HCT116 (cell line): ENCODE measurements around the gene KCNK15. TPM values are rescaled to one million over a fixed set of nuclear protein-coding genes. Genes with fewer than 3 reads are reported as not detected.
A peak's percentile ranks its signal among the peaks of the same experiment; 100 is the strongest.

Experiments used
- ATAC-seq: fragments of 200-7000 bp; cut with Tn5 transposase; 2 replicates; pipeline ENCODE4 v1.9.1; 2020; ENCODE audit warnings: mild to moderate bottlenecking, moderate library complexity
- BruUV-seq: library from RNA; stranded (reverse); fragments of 400-500 nt; replicated peaks from 2 replicates; lab custom pipeline; 2021; lab: Mats Ljungman, UMichigan
- CTCF ChIA-PET: fragments of 300-600 bp; sonication (Branson Sonifier 250); formaldehyde crosslinking; loops from one replicate; lab custom pipeline; 2021; ENCODE audit warnings: antibody characterized with exemption; lab: Charles Lee
- POLR2A ChIA-PET: fragments of 300-600, 350-600 bp; sonication (Branson Sonifier 250); formaldehyde crosslinking; loops from one replicate; lab custom pipeline; 2021; ENCODE audit warnings: antibody characterized with exemption; lab: Charles Lee
- RAD21 ChIA-PET, 2 experiments: fragments of 300-600 bp; sonication (Branson Sonifier 250); formaldehyde crosslinking; loops; one replicate each; lab custom pipeline; 2023; ENCODE audit warnings: low total read pairs in 2 of 2; ENCODE audit not compliant: uncharacterized antibody in 2 of 2, unreplicated experiment in 2 of 2, low non-redundant PET in 1 of 2; lab: Charles Lee
- DNase-seq: peaks from one replicate; pipeline ENCODE4 v3.0.0-alpha.2; 2010; ENCODE audit warnings: low read depth, low spot score
- H2AFZ ChIP-seq: fragments of 200-600 bp; shearing (Covaris generic), sonication (generic); 2 replicates; pipeline ENCODE4 v1.6.1; 2017; ENCODE audit warnings: low read depth, mixed run types, mixed read lengths, antibody characterized with exemption, low read length; ENCODE audit not compliant: poor library complexity, severe bottlenecking
- H3K27ac ChIP-seq: 2 replicates; pipeline ENCODE4 v1.5.1; 2012; ENCODE audit warnings: low read depth, low read length
- H3K27me3 ChIP-seq: fragments of 200-600 bp; sonication (generic); 2 replicates; pipeline ENCODE4 v1.6.1; 2016; ENCODE audit warnings: mixed run types, low read length, mixed read lengths; ENCODE audit not compliant: insufficient read depth
- H3K36me3 ChIP-seq, 2 experiments: fragments of 200-500 bp in 1 of 2; fragments of 200-600 bp in 1 of 2; sonication (Bioruptor generic) in 1 of 2; sonication (generic) in 1 of 2; 2 replicates each; pipeline versions ENCODE4 v1.5.1 to v1.6.1; 2014 to 2016; ENCODE audit warnings: low read length in 2 of 2, inconsistent platforms in 1 of 2, mixed read lengths in 1 of 2, mixed run types in 1 of 2; ENCODE audit not compliant: insufficient read depth in 2 of 2, control insufficient read depth in 1 of 2
- H3K4me1 ChIP-seq, 2 experiments: fragments of 200-600 bp in 1 of 2; sonication (generic) in 1 of 2; 2 replicates each; pipeline versions ENCODE4 v1.5.1 to v1.6.1; 2012 to 2017; ENCODE audit warnings: low read length in 2 of 2, inconsistent platforms in 1 of 2, mild to moderate bottlenecking in 1 of 2, mixed read lengths in 1 of 2, mixed run types in 1 of 2, moderate library complexity in 1 of 2; ENCODE audit not compliant: insufficient read depth in 2 of 2, control insufficient read depth in 1 of 2
- H3K4me2 ChIP-seq: fragments of 200-600 bp; sonication (generic); 2 replicates; pipeline ENCODE4 v1.6.1; 2017; ENCODE audit warnings: mixed run types, low read length, mixed read lengths
- H3K4me3 ChIP-seq, 2 experiments: fragments of 200-600 bp in 1 of 2; sonication (generic) in 1 of 2; replicated peaks in 1 of 2; 2 replicates each; pipeline ENCODE4 v1.5.1; 2011 to 2016; ENCODE audit warnings: low read length in 2 of 2, control low read depth in 1 of 2, low read depth in 1 of 2, mild to moderate bottlenecking in 1 of 2, mixed read lengths in 1 of 2, mixed run types in 1 of 2
- H3K79me2 ChIP-seq: fragments of 200-600 bp; sonication (generic); 2 replicates; pipeline ENCODE4 v1.6.1; 2017; ENCODE audit warnings: mild to moderate bottlenecking, mixed run types, low read length, moderate library complexity, mixed read lengths; ENCODE audit not compliant: insufficient read depth
- H3K9ac ChIP-seq: fragments of 200-600 bp; sonication (generic); 2 replicates; pipeline ENCODE4 v1.6.1; 2016; ENCODE audit warnings: low read length, mixed read lengths
- H3K9me2 ChIP-seq: fragments of 200-600 bp; sonication (generic), shearing (Covaris generic); 2 replicates; pipeline ENCODE4 v1.6.1; 2017; ENCODE audit warnings: mixed run types, mild to moderate bottlenecking, moderate library complexity; ENCODE audit not compliant: insufficient read depth
- H3K9me3 ChIP-seq, 2 experiments: fragments of 200-500 bp in 1 of 2; fragments of 200-600 bp in 1 of 2; sonication (Bioruptor generic) in 1 of 2; sonication (generic) in 1 of 2; 2 replicates each; pipeline ENCODE4 v1.6.1; 2014 to 2017; ENCODE audit warnings: low read length in 2 of 2, mixed read lengths in 2 of 2, inconsistent platforms in 1 of 2, low read depth in 1 of 2, mild to moderate bottlenecking in 1 of 2, mixed run types in 1 of 2, moderate library complexity in 1 of 2; ENCODE audit not compliant: control insufficient read depth in 1 of 2, insufficient read depth in 1 of 2
- H4K20me1 ChIP-seq: fragments of 200-600 bp; sonication (generic), shearing (Covaris generic); 2 replicates; pipeline ENCODE4 v1.6.1; 2017; ENCODE audit warnings: mixed run types, mild to moderate bottlenecking, moderate library complexity; ENCODE audit not compliant: insufficient read depth
- CBX3 ChIP-seq: IDR thresholded peaks from 2 replicates; pipeline ENCODE4 v1.6.1; 2012; ENCODE audit warnings: low read depth
- CEBPB ChIP-seq: IDR thresholded peaks from 2 replicates; pipeline ENCODE4 v1.6.1; 2012; ENCODE audit warnings: low read depth
- EGR1 ChIP-seq: IDR thresholded peaks from 2 replicates; pipeline ENCODE4 v1.6.1; 2012; ENCODE audit warnings: low read depth
- ELF1 ChIP-seq: IDR thresholded peaks from 2 replicates; pipeline ENCODE4 v1.6.1; 2012; ENCODE audit warnings: low read depth, borderline replicate concordance
- EZH2 ChIP-seq: fragments of 200-600 bp; sonication (generic); IDR thresholded peaks from 2 replicates; pipeline ENCODE4 v1.6.1; 2017; ENCODE audit warnings: antibody characterized with exemption, mixed run types
- FOSL1 ChIP-seq: IDR thresholded peaks from 2 replicates; pipeline ENCODE4 v1.6.1; 2012; ENCODE audit warnings: low read depth
- JUND ChIP-seq: IDR thresholded peaks from 2 replicates; pipeline ENCODE4 v1.6.1; 2012
- MAX ChIP-seq: IDR thresholded peaks from 2 replicates; pipeline ENCODE4 v1.6.1; 2012
- POLR2A ChIP-seq: IDR thresholded peaks from 2 replicates; pipeline ENCODE4 v1.7.0; 2011; ENCODE audit warnings: borderline replicate concordance; ENCODE audit not compliant: insufficient read depth, insufficient read length; ENCODE audit errors: extremely low read depth
- POLR2AphosphoS5 ChIP-seq: IDR thresholded peaks from 2 replicates; pipeline ENCODE4 v1.6.1; 2011; ENCODE audit warnings: mild to moderate bottlenecking, low read depth, low read length, moderate library complexity
- RAD21 ChIP-seq: IDR thresholded peaks from 2 replicates; pipeline ENCODE4 v1.6.1; 2012; ENCODE audit warnings: low read depth, mild to moderate bottlenecking
- SIN3A ChIP-seq: IDR thresholded peaks from 2 replicates; pipeline ENCODE4 v1.6.1; 2012; ENCODE audit warnings: low read depth
- SP1 ChIP-seq: IDR thresholded peaks from 2 replicates; pipeline ENCODE4 v1.6.1; 2012; ENCODE audit warnings: low read depth
- SRF ChIP-seq: IDR thresholded peaks from 2 replicates; pipeline ENCODE4 v1.6.1; 2012; ENCODE audit warnings: low read depth
- TCF7L2 ChIP-seq: IDR thresholded peaks from 2 replicates; pipeline ENCODE4 v1.7.0; 2011; ENCODE audit warnings: borderline replicate concordance, inconsistent platforms; ENCODE audit not compliant: insufficient read depth, insufficient read length; ENCODE audit errors: extremely low read depth
- YY1 ChIP-seq: IDR thresholded peaks from 2 replicates; pipeline ENCODE4 v1.6.1; 2011; ENCODE audit warnings: low read length, low read depth, moderate library complexity, mild to moderate bottlenecking; ENCODE audit not compliant: insufficient replicate concordance; ENCODE audit errors: extremely low read depth
- ZBTB33 ChIP-seq: IDR thresholded peaks from 2 replicates; pipeline ENCODE4 v1.6.1; 2011; ENCODE audit warnings: mild to moderate bottlenecking, low read length, moderate library complexity; ENCODE audit not compliant: insufficient replicate concordance; ENCODE audit errors: extremely low read depth
- ZFX ChIP-seq: fragments of 450-650 bp; IDR thresholded peaks from 2 replicates; pipeline ENCODE4 v1.6.1; 2017
- ZNF274 ChIP-seq: fragments of 200-500 bp; sonication (Bioruptor generic); IDR thresholded peaks from 2 replicates; pipeline ENCODE4 v1.6.1; 2014; ENCODE audit warnings: mild to moderate bottlenecking, low read depth, low read length, inconsistent platforms
- intact Hi-C: fragments of 100-400 bp; cut with micrococcal nuclease; formaldehyde crosslinking; loops from 2 replicates; pipeline ENCODE4 v1.10.0; 2022
- total RNA-seq: library from RNA; stranded (reverse); gene quantifications from one replicate; pipeline ENCODE4 v1.2.1, GENCODE V29; 2021; ENCODE audit not compliant: unreplicated experiment
- TF ChIP-seq, protein P1 (sequence below): IDR thresholded peaks from 2 replicates; pipeline ENCODE4 v1.6.1; 2012; ENCODE audit warnings: low read depth
- TF ChIP-seq, protein P2 (sequence below): IDR thresholded peaks from 2 replicates; pipeline ENCODE4 v1.6.1; 2012

KCNK15 gene
- total RNA-seq, 1 experiment from 2014 or later, result not detected

DNA sequence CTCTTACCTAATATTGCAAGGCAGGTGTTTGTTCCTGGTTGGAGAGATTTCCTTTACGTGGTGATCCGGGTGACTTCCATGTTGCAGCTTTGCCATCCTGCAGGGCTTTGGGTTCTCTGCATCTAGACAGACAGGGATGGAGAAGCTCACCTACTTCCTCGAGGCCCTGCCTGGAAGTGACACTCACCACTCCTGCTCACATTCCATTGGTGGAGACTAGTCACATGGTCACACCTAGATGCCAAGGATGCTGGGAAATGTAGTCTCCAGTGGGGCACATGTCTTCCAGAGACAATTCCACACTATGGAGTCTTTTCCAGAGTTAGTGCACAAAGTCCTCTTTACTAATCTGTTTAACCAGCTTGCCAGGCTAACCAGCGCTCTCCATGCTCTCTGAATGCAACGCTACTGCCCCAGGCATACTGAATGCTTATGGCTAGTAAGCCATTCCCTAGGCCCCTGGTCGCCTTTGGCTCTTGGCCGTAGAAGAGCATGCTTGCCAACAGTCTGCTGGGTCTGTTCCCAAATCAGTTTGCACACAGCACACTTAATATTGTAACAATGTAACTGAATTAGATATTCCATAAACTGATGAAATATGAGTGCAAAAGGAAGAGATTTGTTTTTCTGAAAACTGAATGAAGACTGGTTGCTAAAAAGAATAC is 6.7 kb upstream of the KCNK15 start:
- Histone ChIP-seq H3K9ac (no peak overlapping the region), H3K4me3 (peak overlapping the region; percentile 34 to 47), H3K36me3 (no peaks in the 10 kb centered on the region), H3K4me2 (peak overlapping the region; percentile 61), H3K27ac (no peak overlapping the region), H3K4me1 (peaks cover 3 to 24% of the 10 kb centered on the region in 2 experiments; a peak in 3 of 4 replicates), H2AFZ (peak overlapping the region; percentile 81), H3K27me3 (no peaks in the 10 kb centered on the region), H4K20me1 (no peaks in the 10 kb centered on the region), H3K9me2 (no peaks in the 10 kb centered on the region), H3K9me3 (no peaks in the 10 kb centered on the region), H3K79me2 (no peaks in the 10 kb centered on the region)
- peak; percentile 84 for ATAC-seq
- RAD21 ChIA-PET, result no interaction called here
- intact Hi-C loops, result no loop called here
- peak; percentile 89 for DNase-seq
- POLR2A ChIA-PET, result interaction anchor here (1.3 kb wide), 1 partner anchor 10 kb away, joined by 5 read pairs; no protein-coding TSS in a partner anchor
- no TSS peak for BruUV-seq
- CTCF ChIA-PET, result interaction anchor here (1.1 to 2.4 kb wide), 2 partner anchors 9 to 56 kb away, joined by 3 to 17 read pairs; no protein-coding TSS in a partner anchor
- TF ChIP-seq SP1 (peak; percentile 76), SIN3A (no peak), YY1 (peak; percentile 36), ZNF274 (no peak), FOSL1 (no peak), POLR2A (peak; percentile 33), EGR1 (no peak), TCF7L2 (no peak), POLR2AphosphoS5 (peak; percentile 43; the same call in 1 of the 2 replicates), EZH2 (no peak), SRF (no peak), JUND (no peak), RAD21 (no peak), ELF1 (peak; percentile 81; the same call in 1 of the 2 replicates), ZFX (peak; percentile 34; the same call in 1 of the 2 replicates), CBX3 (no peak), ZBTB33 (no peak), CEBPB (no peak), MAX (peak; percentile 72)
- TF ChIP-seq, protein P1, sequence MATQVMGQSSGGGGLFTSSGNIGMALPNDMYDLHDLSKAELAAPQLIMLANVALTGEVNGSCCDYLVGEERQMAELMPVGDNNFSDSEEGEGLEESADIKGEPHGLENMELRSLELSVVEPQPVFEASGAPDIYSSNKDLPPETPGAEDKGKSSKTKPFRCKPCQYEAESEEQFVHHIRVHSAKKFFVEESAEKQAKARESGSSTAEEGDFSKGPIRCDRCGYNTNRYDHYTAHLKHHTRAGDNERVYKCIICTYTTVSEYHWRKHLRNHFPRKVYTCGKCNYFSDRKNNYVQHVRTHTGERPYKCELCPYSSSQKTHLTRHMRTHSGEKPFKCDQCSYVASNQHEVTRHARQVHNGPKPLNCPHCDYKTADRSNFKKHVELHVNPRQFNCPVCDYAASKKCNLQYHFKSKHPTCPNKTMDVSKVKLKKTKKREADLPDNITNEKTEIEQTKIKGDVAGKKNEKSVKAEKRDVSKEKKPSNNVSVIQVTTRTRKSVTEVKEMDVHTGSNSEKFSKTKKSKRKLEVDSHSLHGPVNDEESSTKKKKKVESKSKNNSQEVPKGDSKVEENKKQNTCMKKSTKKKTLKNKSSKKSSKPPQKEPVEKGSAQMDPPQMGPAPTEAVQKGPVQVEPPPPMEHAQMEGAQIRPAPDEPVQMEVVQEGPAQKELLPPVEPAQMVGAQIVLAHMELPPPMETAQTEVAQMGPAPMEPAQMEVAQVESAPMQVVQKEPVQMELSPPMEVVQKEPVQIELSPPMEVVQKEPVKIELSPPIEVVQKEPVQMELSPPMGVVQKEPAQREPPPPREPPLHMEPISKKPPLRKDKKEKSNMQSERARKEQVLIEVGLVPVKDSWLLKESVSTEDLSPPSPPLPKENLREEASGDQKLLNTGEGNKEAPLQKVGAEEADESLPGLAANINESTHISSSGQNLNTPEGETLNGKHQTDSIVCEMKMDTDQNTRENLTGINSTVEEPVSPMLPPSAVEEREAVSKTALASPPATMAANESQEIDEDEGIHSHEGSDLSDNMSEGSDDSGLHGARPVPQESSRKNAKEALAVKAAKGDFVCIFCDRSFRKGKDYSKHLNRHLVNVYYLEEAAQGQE, result no peak
- TF ChIP-seq, protein P2, sequence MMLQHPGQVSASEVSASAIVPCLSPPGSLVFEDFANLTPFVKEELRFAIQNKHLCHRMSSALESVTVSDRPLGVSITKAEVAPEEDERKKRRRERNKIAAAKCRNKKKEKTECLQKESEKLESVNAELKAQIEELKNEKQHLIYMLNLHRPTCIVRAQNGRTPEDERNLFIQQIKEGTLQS, result no peak
